CD4-positive, alpha-beta memory T cell (primary cell): ENCODE results near the gene ADGRA3. TPM values are rescaled to one million over a fixed set of nuclear protein-coding genes. Genes with fewer than 3 reads are reported as not detected.
A peak's percentile ranks its signal among the peaks of the same experiment; 100 is the strongest.

Source experiments
- CTCF ChIA-PET: fragments of 350-600 bp; sonication (Branson Sonifier 250); formaldehyde crosslinking; loops from one replicate; lab custom pipeline; 2021; ENCODE audit warnings: inconsistent platforms; ENCODE audit not compliant: partially characterized antibody; lab: Charles Lee
- POLR2A ChIA-PET: fragments of 350-600 bp; sonication (Branson Sonifier 250); formaldehyde crosslinking; loops from one replicate; lab custom pipeline; 2021; ENCODE audit not compliant: partially characterized antibody; lab: Charles Lee
- DNase-seq, 5 donors: peaks; one replicate each; pipeline versions ENCODE4 v3.0.0 to v3.0.0-alpha.2; 2020 to 2022; ENCODE audit warnings: mixed read lengths in 1 of 5
- H3K27ac ChIP-seq: one replicate; pipeline ENCODE4 v1.7.0; 2013; ENCODE audit warnings: low read depth, low read length
- H3K27me3 ChIP-seq: 2 replicates; pipeline ENCODE4 v1.7.0; 2013; ENCODE audit warnings: mild to moderate bottlenecking, low read length, moderate library complexity; ENCODE audit not compliant: insufficient read depth
- H3K36me3 ChIP-seq: 2 replicates; pipeline ENCODE4 v1.7.0; 2013; ENCODE audit warnings: mild to moderate bottlenecking, low read length, moderate library complexity; ENCODE audit not compliant: insufficient read depth
- H3K4me1 ChIP-seq: 2 replicates; pipeline ENCODE4 v1.7.0; 2013; ENCODE audit warnings: mild to moderate bottlenecking, low read length, moderate library complexity; ENCODE audit not compliant: insufficient read depth
- H3K4me3 ChIP-seq, 2 donors: one replicate each; pipeline ENCODE4 v1.7.0; 2013; ENCODE audit warnings: low read length in 2 of 2, mild to moderate bottlenecking in 1 of 2
- H3K9me3 ChIP-seq, 2 donors: one replicate each; pipeline ENCODE4 v1.7.0; 2013; ENCODE audit warnings: low read length in 2 of 2, control low read depth in 1 of 2; ENCODE audit not compliant: control insufficient read depth in 1 of 2
- H3K27ac Mint-ChIP-seq, 7 donors: one replicate each; pipeline ENCODE4 v1.8.0; 2020 to 2021; ENCODE audit warnings: mixed read lengths in 7 of 7, mild to moderate bottlenecking in 6 of 7, inconsistent platforms in 3 of 7, moderate library complexity in 3 of 7
- H3K27me3 Mint-ChIP-seq, 2 donors: one replicate each; pipeline ENCODE4 v1.8.0; 2020 to 2021; ENCODE audit warnings: mixed read lengths in 2 of 2
- H3K36me3 Mint-ChIP-seq, 2 donors: one replicate each; pipeline ENCODE4 v1.8.0; 2020 to 2021; ENCODE audit warnings: mixed read lengths in 2 of 2, inconsistent platforms in 1 of 2, mild to moderate bottlenecking in 1 of 2
- H3K4me1 Mint-ChIP-seq, 4 donors: one replicate each; pipeline ENCODE4 v1.8.0; 2020 to 2021; ENCODE audit warnings: mixed read lengths in 4 of 4, mild to moderate bottlenecking in 1 of 4
- H3K4me3 Mint-ChIP-seq, 8 donors: one replicate each; pipeline ENCODE4 v1.8.0; 2020 to 2021; ENCODE audit warnings: mixed read lengths in 8 of 8, mild to moderate bottlenecking in 7 of 8, moderate library complexity in 6 of 8, inconsistent platforms in 3 of 8
- H3K9me3 Mint-ChIP-seq, 8 donors: one replicate each; pipeline ENCODE4 v1.8.0; 2020 to 2021; ENCODE audit warnings: mixed read lengths in 8 of 8, mild to moderate bottlenecking in 5 of 8, inconsistent platforms in 3 of 8, moderate library complexity in 1 of 8
- intact Hi-C: fragments of 100-400 bp; cut with micrococcal nuclease; formaldehyde crosslinking; loops from one replicate; pipeline ENCODE4 v1.15.1; 2023
- polyA plus RNA-seq, 2 donors: library from polyadenylated mRNA; unstranded; fragments of 300-500 nt; fragmentation: Illumina TruSeq; gene quantifications; one replicate each; pipeline ENCODE4 v1.2.3, GENCODE V29; 2021
- total RNA-seq, 2 experiments: library from RNA; stranded (reverse); gene quantifications; one replicate each; pipeline ENCODE4 v1.2.3, GENCODE V29; 2021

ADGRA3 gene
- total and polyA plus RNA-seq, 4 experiments from 2014 or later, result 0.09 to 0.30 (median 0.20) TPM; not detected in 1

- H3K36me3 Mint-ChIP-seq, result no peaks in the 10 kb centered on the region
- intact Hi-C loops, result no loop called here
- POLR2A ChIA-PET, result no interaction called here
These were observed 15.7 kb downstream of the ADGRA3 start for GRCh38 chr4:22500128-22500611.

GRCh38 chr4:22498866-22499265, 17.0 kb downstream of the ADGRA3 start:
- H3K27me3 ChIP-seq, result no peaks in the 10 kb centered on the region
- CTCF ChIA-PET, result no interaction called here
- Mint-ChIP-seq H3K36me3 (no peaks in the 10 kb centered on the region), H3K27me3 (no peaks in the 10 kb centered on the region), H3K4me1 (no peaks in the 10 kb centered on the region), H3K4me3 (no peak overlapping the region), H3K9me3 (peaks cover 0 to 11% (median 2%) of the 10 kb centered on the region in 8 donors), H3K27ac (no peak overlapping the region)
- no peaks in the 10 kb centered on the region for H3K4me1 ChIP-seq
- DNase-seq, result no peak
- no peaks in the 10 kb centered on the region for H3K36me3 ChIP-seq
- intact Hi-C loops, result no loop called here
- POLR2A ChIA-PET, result no interaction called here
- H3K27ac ChIP-seq, result no peak overlapping the region
- H3K9me3 ChIP-seq, result no peaks in the 10 kb centered on the region
- H3K4me3 ChIP-seq, result no peak overlapping the region

More at GRCh38 chr4:22500128-22500611, 15.7 kb downstream of the ADGRA3 start:
- Histone ChIP-seq H3K4me1 (no peaks in the 10 kb centered on the region), H3K9me3 (no peaks in the 10 kb centered on the region), H3K4me3 (no peak overlapping the region), H3K27me3 (no peaks in the 10 kb centered on the region), H3K27ac (no peak overlapping the region), H3K36me3 (no peaks in the 10 kb centered on the region)
- no peak for DNase-seq
- Mint-ChIP-seq H3K4me3 (no peak overlapping the region), H3K9me3 (peaks cover 0 to 11% (median 1%) of the 10 kb centered on the region in 8 donors), H3K27ac (no peak overlapping the region), H3K27me3 (no peaks in the 10 kb centered on the region), H3K4me1 (no peaks in the 10 kb centered on the region)
- CTCF ChIA-PET, result no interaction called here

GRCh38 chr4:22496165-22496813, 19.6 kb downstream of the ADGRA3 start:
- Mint-ChIP-seq H3K4me3 (no peak overlapping the region), H3K36me3 (no peaks in the 10 kb centered on the region), H3K4me1 (no peaks in the 10 kb centered on the region), H3K27me3 (no peaks in the 10 kb centered on the region), H3K27ac (no peak overlapping the region), H3K9me3 (peaks cover 0 to 11% (median 1%) of the 10 kb centered on the region in 8 donors)
- no peaks in the 10 kb centered on the region for H3K36me3 ChIP-seq
- no peaks in the 10 kb centered on the region for H3K4me1 ChIP-seq
- no peak overlapping the region for H3K4me3 ChIP-seq
- no peak for DNase-seq
- intact Hi-C loops, result no loop called here
- H3K27ac ChIP-seq, result no peak overlapping the region
- CTCF ChIA-PET, result no interaction called here
- H3K9me3 ChIP-seq, result no peaks in the 10 kb centered on the region
- no peaks in the 10 kb centered on the region for H3K27me3 ChIP-seq
- POLR2A ChIA-PET, result no interaction called here

- Histone ChIP-seq H3K4me1 (no peaks in the 10 kb centered on the region), H3K27ac (no peak overlapping the region), H3K9me3 (no peaks in the 10 kb centered on the region), H3K27me3 (no peaks in the 10 kb centered on the region), H3K4me3 (no peak overlapping the region), H3K36me3 (no peaks in the 10 kb centered on the region)
- Mint-ChIP-seq H3K27ac (no peak overlapping the region), H3K27me3 (no peaks in the 10 kb centered on the region), H3K9me3 (peaks cover 0 to 9% (median 1%) of the 10 kb centered on the region in 8 donors), H3K4me1 (no peaks in the 10 kb centered on the region), H3K4me3 (no peak overlapping the region), H3K36me3 (no peaks in the 10 kb centered on the region)
- POLR2A ChIA-PET, result no interaction called here
- CTCF ChIA-PET, result no interaction called here
- intact Hi-C loops, result no loop called here
- no peak for DNase-seq
These were observed 22.3 kb downstream of the ADGRA3 start for GRCh38 chr4:22493523-22493922.

GRCh38 chr4:22492987-22493386, 22.9 kb downstream of the ADGRA3 start:
- Mint-ChIP-seq H3K27ac (peak overlapping the region in 1 of 7 donors; percentile 25), H3K9me3 (peaks cover 0 to 9% (median 1%) of the 10 kb centered on the region in 8 donors), H3K4me3 (no peak overlapping the region), H3K4me1 (no peaks in the 10 kb centered on the region), H3K27me3 (no peaks in the 10 kb centered on the region), H3K36me3 (no peaks in the 10 kb centered on the region)
- Histone ChIP-seq H3K36me3 (no peaks in the 10 kb centered on the region), H3K27me3 (no peaks in the 10 kb centered on the region), H3K9me3 (no peaks in the 10 kb centered on the region), H3K27ac (no peak overlapping the region), H3K4me3 (no peak overlapping the region), H3K4me1 (no peaks in the 10 kb centered on the region)
- DNase-seq, result no peak
- CTCF ChIA-PET, result no interaction called here
- POLR2A ChIA-PET, result no interaction called here
- intact Hi-C loops, result no loop called here

- H3K27me3 ChIP-seq, result no peaks in the 10 kb centered on the region
- H3K4me1 ChIP-seq, result no peaks in the 10 kb centered on the region
- no peak overlapping the region for H3K4me3 ChIP-seq
- Mint-ChIP-seq H3K4me3 (no peak overlapping the region), H3K27me3 (no peaks in the 10 kb centered on the region), H3K27ac (no peak overlapping the region), H3K9me3 (peaks cover 0 to 4% (median under 1%) of the 10 kb centered on the region in 8 donors), H3K36me3 (no peaks in the 10 kb centered on the region), H3K4me1 (no peaks in the 10 kb centered on the region)
- intact Hi-C loops, result no loop called here
- H3K36me3 ChIP-seq, result no peaks in the 10 kb centered on the region
- H3K9me3 ChIP-seq, result no peaks in the 10 kb centered on the region
- no peak for DNase-seq
- no peak overlapping the region for H3K27ac ChIP-seq
- CTCF ChIA-PET, result no interaction called here
- POLR2A ChIA-PET, result no interaction called here
These were observed 23.9 kb downstream of the ADGRA3 start for GRCh38 chr4:22491939-22492338.

- intact Hi-C loops, result no loop called here
- H3K27me3 Mint-ChIP-seq, result no peaks in the 10 kb centered on the region
- H3K9me3 ChIP-seq, result no peaks in the 10 kb centered on the region
- H3K4me1 ChIP-seq, result no peaks in the 10 kb centered on the region
- ChIA-PET CTCF (no interaction called here), POLR2A (no interaction called here)
- H3K4me3 Mint-ChIP-seq, result no peak overlapping the region
- H3K36me3 ChIP-seq, result no peaks in the 10 kb centered on the region
- H3K4me1 Mint-ChIP-seq, result no peaks in the 10 kb centered on the region
- H3K9me3 Mint-ChIP-seq, result peaks cover 0 to 4% (median 0%) of the 10 kb centered on the region in 8 donors
- H3K27ac ChIP-seq, result no peak overlapping the region
- H3K27me3 ChIP-seq, result no peaks in the 10 kb centered on the region
- H3K27ac Mint-ChIP-seq, result no peak overlapping the region
- no peaks in the 10 kb centered on the region for H3K36me3 Mint-ChIP-seq
- no peak overlapping the region for H3K4me3 ChIP-seq
- DNase-seq, result no peak
These were observed 25.0 kb downstream of the ADGRA3 start for GRCh38 chr4:22490718-22491315.
